ENCODE data around the gene VGLL3. TPM values are rescaled to one million over a fixed set of nuclear protein-coding genes. Genes with fewer than 3 reads are reported as not detected.

VGLL3 gene
- total and polyA plus RNA-seq, 2 of the 4 experiments (the other 2 are of a cell fraction): 46.2 to 97.3 TPM

- peak overlapping the region; percentile 76 for H2BK5ac ChIP-seq (ENCODE audit: low read depth, low read length, poor library complexity, severe bottlenecking)
- ChIA-PET CTCF (no interaction called here), POLR2A (ENCODE audit: unreplicated experiment) (no interaction called here)
- H4K5ac ChIP-seq (ENCODE audit: low read depth, low read length): 0 out of 2 replicates have a peak overlapping the region, but pooled peaks have one; percentile 31
- H3K27me3 ChIP-seq (ENCODE audit: control insufficient read depth, insufficient read depth, low read length): no peaks in the 10 kb centered on the region
- BruUV-seq (replicated peaks): no TSS peak
- no peak overlapping the region for H3K14ac ChIP-seq (replicated peaks; ENCODE audit: low read depth, low read length)
- H3K18ac ChIP-seq (ENCODE audit: low read depth, low read length): no peak overlapping the region
- no peak overlapping the region for H2BK20ac ChIP-seq (ENCODE audit: low read depth, low read length)
- H3K23ac ChIP-seq (ENCODE audit: low read depth, low read length): no peak overlapping the region
- H2AK9ac ChIP-seq (replicated peaks; ENCODE audit: low read depth, low read length, poor library complexity): no peak overlapping the region
- intact Hi-C loops (cut with micrococcal nuclease) (no loop called here), dilution Hi-C loops (cut with HindIII; ENCODE audit: low sequenced_read_pairs, unreplicated experiment) (no loop called here), in situ Hi-C loops (cut with MboI; ENCODE audit: low sequenced_read_pairs) (no loop called here)
- H2BK120ac ChIP-seq (ENCODE audit: low read depth, low read length): no peak overlapping the region
- no peaks in the 10 kb centered on the region for H3K9me3 ChIP-seq (ENCODE audit: control insufficient read depth, insufficient read depth, low read length)
- H2AFZ ChIP-seq (replicated peaks; ENCODE audit: low read length, poor library complexity): no peak overlapping the region
- H2AK5ac ChIP-seq (ENCODE audit: low read depth, low read length): no peak overlapping the region
- DNase-seq (peak; percentile 87), ATAC-seq (ENCODE audit: low read depth) (peak; percentile 47)
- no peak for TF ChIP-seq MAZ (IDR thresholded peaks at IDR 0.05; ENCODE audit: borderline replicate concordance, low read depth, low read length)
- TF ChIP-seq, protein P1, sequence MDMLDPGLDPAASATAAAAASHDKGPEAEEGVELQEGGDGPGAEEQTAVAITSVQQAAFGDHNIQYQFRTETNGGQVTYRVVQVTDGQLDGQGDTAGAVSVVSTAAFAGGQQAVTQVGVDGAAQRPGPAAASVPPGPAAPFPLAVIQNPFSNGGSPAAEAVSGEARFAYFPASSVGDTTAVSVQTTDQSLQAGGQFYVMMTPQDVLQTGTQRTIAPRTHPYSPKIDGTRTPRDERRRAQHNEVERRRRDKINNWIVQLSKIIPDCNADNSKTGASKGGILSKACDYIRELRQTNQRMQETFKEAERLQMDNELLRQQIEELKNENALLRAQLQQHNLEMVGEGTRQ (IDR thresholded peaks at IDR 0.05; ENCODE audit: low read depth, low read length): peak; percentile 46; the same call in 1 of the 2 replicates
- TF ChIP-seq, protein P2, sequence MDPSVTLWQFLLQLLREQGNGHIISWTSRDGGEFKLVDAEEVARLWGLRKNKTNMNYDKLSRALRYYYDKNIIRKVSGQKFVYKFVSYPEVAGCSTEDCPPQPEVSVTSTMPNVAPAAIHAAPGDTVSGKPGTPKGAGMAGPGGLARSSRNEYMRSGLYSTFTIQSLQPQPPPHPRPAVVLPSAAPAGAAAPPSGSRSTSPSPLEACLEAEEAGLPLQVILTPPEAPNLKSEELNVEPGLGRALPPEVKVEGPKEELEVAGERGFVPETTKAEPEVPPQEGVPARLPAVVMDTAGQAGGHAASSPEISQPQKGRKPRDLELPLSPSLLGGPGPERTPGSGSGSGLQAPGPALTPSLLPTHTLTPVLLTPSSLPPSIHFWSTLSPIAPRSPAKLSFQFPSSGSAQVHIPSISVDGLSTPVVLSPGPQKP (IDR thresholded peaks at IDR 0.05; ENCODE audit: borderline replicate concordance, low read depth, low read length): no peak
- TF ChIP-seq POLR2A (IDR thresholded peaks at IDR 0.05; ENCODE audit: low read depth, low read length): no peak
- no peak for TF ChIP-seq CHD1 (IDR thresholded peaks at IDR 0.05; ENCODE audit: low read depth, low read length)
- TF ChIP-seq SMC3 (IDR thresholded peaks at IDR 0.05; ENCODE audit: low read depth, low read length): no peak
- TF ChIP-seq NFE2L2 (IDR thresholded peaks at IDR 0.05; ENCODE audit: low read depth, low read length): peak; percentile 65; the same call in 1 of the 2 replicates
- no peak for TF ChIP-seq RFX5 (IDR thresholded peaks at IDR 0.05; ENCODE audit: low read depth, low read length)
- peak; percentile 69 for TF ChIP-seq MAFK (IDR thresholded peaks at IDR 0.05; ENCODE audit: low read depth, low read length)
- peak; percentile 46 for TF ChIP-seq CEBPB (IDR thresholded peaks at IDR 0.05; ENCODE audit: low read depth, low read length)
- TF ChIP-seq RAD21 (IDR thresholded peaks at IDR 0.05; ENCODE audit: low read length): no peak
- peak; percentile 53; the same call in 1 of the 2 replicates for TF ChIP-seq FOS (IDR thresholded peaks at IDR 0.05; ENCODE audit: low read depth, low read length)
- TF ChIP-seq CTCF (conservative IDR thresholded peaks at IDR 0.05; ENCODE audit: low read depth, low read length): no peak
- peak; percentile 38; the same call in 1 of the 2 replicates for TF ChIP-seq BHLHE40 (IDR thresholded peaks at IDR 0.05; ENCODE audit: low read depth, low read length)
- TF ChIP-seq MXI1 (IDR thresholded peaks at IDR 0.05; ENCODE audit: borderline replicate concordance, low read depth, low read length): no peak
- TF ChIP-seq RCOR1 (IDR thresholded peaks at IDR 0.05; ENCODE audit: insufficient replicate concordance, low read length): no peak
- no peak overlapping the region for H4K91ac ChIP-seq (ENCODE audit: insufficient read depth, low read depth, low read length)
- peaks cover 10 to 34% of the 10 kb centered on the region in 2 experiments; a peak in 3 of 4 replicates for H3K79me1 ChIP-seq (ENCODE audit: low read depth in 1 of 2, low read length in 2 of 2)
- H3K4me1 ChIP-seq (ENCODE audit: control insufficient read depth, insufficient read depth, low read length): peaks cover 12% of the 10 kb centered on the region
- H3K4me2 ChIP-seq (ENCODE audit: low read depth, low read length): 0 out of 2 replicates have a peak overlapping the region, but pooled peaks have one; percentile 9
- no peaks in the 10 kb centered on the region for H4K20me1 ChIP-seq (ENCODE audit: insufficient read depth, low read length)
- no peak overlapping the region; the same call in 1 of the 2 replicates for H3K4ac ChIP-seq (ENCODE audit: low read depth, low read length)
- H2BK15ac ChIP-seq (ENCODE audit: low read depth, low read length): no peak overlapping the region
- no peak overlapping the region for H3K9ac ChIP-seq (ENCODE audit: low read depth, low read length)
- no CpG with 5 or more reads among the region's 1 CpG for WGBS, 2 experiments (ENCODE audit: extremely low coverage in 2 of 2, insufficient read length in 1 of 2)
- no peak overlapping the region for H3K27ac ChIP-seq (ENCODE audit: insufficient read depth, low read length)
- H3K36me3 ChIP-seq (ENCODE audit: control insufficient read depth, insufficient read depth, low read length): peaks cover 10% of the 10 kb centered on the region
- no peak overlapping the region for H3K56ac ChIP-seq (ENCODE audit: extremely low read depth, insufficient read depth, low read length)
- no peak overlapping the region for H3K4me3 ChIP-seq (ENCODE audit: insufficient read depth, low read depth, low read length)
- H3K9me1 ChIP-seq (ENCODE audit: insufficient read depth, low read length): 0 out of 2 replicates have a peak, but pooled peaks cover 3% of the 10 kb centered on the region
- no peak overlapping the region for H4K8ac ChIP-seq (ENCODE audit: low read depth in 2 of 2, low read length in 2 of 2)
These were observed 42.1 kb downstream of the VGLL3 start for GRCh38 chr3:86948822-86949221.
